Right cardiac atrium (tissue), 5 donors: ENCODE measurements around the gene IL17F. TPM values are rescaled to one million over a fixed set of nuclear protein-coding genes. Genes with fewer than 3 reads are reported as not detected.

Experiments
- ATAC-seq, 2 donors: fragments of 200-7000 bp; cut with Tn5 transposase; one replicate each; pipeline versions ENCODE4 v1.8.0 to v1.9.1; 2020; ENCODE audit warnings: moderate library complexity in 2 of 2, mild to moderate bottlenecking in 1 of 2
- DNase-seq, 3 donors: peaks; one replicate each; pipeline ENCODE4 v3.0.0-alpha.2; 2020
- H3K27ac ChIP-seq: one replicate; pipeline ENCODE4 v1.5.1; 2013; ENCODE audit warnings: mild to moderate bottlenecking, low read length, control low read depth, moderate library complexity
- H3K27me3 ChIP-seq: one replicate; pipeline ENCODE4 v1.6.1; 2013; ENCODE audit not compliant: control insufficient read depth, insufficient read depth
- H3K4me1 ChIP-seq: one replicate; pipeline ENCODE4 v1.6.1; 2013; ENCODE audit warnings: low read length; ENCODE audit not compliant: control insufficient read depth, insufficient read depth
- H3K4me3 ChIP-seq: one replicate; pipeline ENCODE4 v1.5.1; 2013; ENCODE audit warnings: low read length, control low read depth
- H3K9me3 ChIP-seq: one replicate; pipeline ENCODE4 v1.6.1; 2013; ENCODE audit warnings: low read length; ENCODE audit not compliant: control insufficient read depth
- WGBS: extraction: QIAGEN DNeasy Blood & Tissue Kit; methylation state at CpG from one replicate; pipeline ENCODE4 v1.1.7; 2013; 5-methylcytosine and 5-hydroxymethylcytosine counted together
- intact Hi-C, 4 donors: fragments of 100-400 bp; cut with DNase I; formaldehyde crosslinking; loops; one replicate each; pipeline versions ENCODE4 v1.11.0 to v1.14.0; 2022 to 2023
- polyA plus RNA-seq: library from polyadenylated mRNA; stranded (reverse); fragments of 200-250 nt; gene quantifications from one replicate; pipeline ENCODE4 v1.2.3, GENCODE V29; 2013
- total RNA-seq, 4 donors: library from RNA; stranded (reverse); fragmentation: NEBNext Ultra II Directional; extraction: Animal tissue kit (Norgen Biotek cat#: 25700); gene quantifications; one replicate each; pipeline ENCODE4 v1.2.1, GENCODE V29; 2021
- donor health status: healthy with polysubstance abuse.
- donor health status: DM: no; HTN: yes; CAD: no.
- donor health status: DM: no; HTN: no; CAD: no.
- donor health status: DM: no; HTN: yes; CAD: no; lungs with severe emphysema.
- donor health status: DM: yes; HTN: yes; CAD: no.

The IL17F gene
- total and polyA plus RNA-seq, 5 donors: not detected

DNA sequence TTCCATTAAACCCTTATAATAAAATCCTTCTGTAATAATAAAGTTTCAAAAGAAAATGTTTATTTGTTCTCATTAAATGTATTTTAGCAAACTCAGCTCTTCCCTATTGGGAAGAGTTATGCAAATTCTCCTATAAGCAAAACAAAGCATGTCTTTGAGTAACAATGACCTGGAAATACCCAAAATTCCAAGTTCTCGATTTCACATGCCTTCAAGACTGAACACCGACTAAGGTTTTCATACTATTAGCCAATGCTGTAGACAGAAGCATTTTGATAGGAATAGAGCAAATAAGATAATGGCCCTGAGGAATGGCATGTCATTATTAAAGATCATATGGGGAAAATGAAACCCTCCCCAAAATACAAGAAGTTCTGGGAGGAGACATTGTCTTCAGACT, 54.3 kb downstream of the IL17F start:
- ATAC-seq (no peak), DNase-seq (no peak)
- Histone ChIP-seq H3K9me3 (no peaks in the 10 kb centered on the region), H3K4me1 (no peaks in the 10 kb centered on the region), H3K27ac (no peak overlapping the region), H3K4me3 (no peak overlapping the region), H3K27me3 (no peaks in the 10 kb centered on the region)
- intact Hi-C loops: no loop called here
- 75% methylated on average over 2 of the region's 2 CpGs for WGBS

- ATAC-seq (no peak), DNase-seq (no peak)
- intact Hi-C loops: no loop called here
- Histone ChIP-seq H3K4me1 (no peaks in the 10 kb centered on the region), H3K27ac (no peak overlapping the region), H3K9me3 (no peaks in the 10 kb centered on the region), H3K4me3 (no peak overlapping the region), H3K27me3 (no peaks in the 10 kb centered on the region)
- 92% methylated on average over 1 of the region's 1 CpG for WGBS
Measured at GRCh38 chr6:52187098-52187497, 57.2 kb downstream of the IL17F start.

Other genes with a start within 250 kb of the IL17F start
- under 1 TPM in 1 of 4 donors, not detected in 3; 0.03 TPM for gene PKHD1, start 156.9 kb downstream of the IL17F start, total RNA-seq
- gene PKHD1, start 156.9 kb downstream of the IL17F start, polyA plus RNA-seq: under 0.01 TPM
- gene IL17A, start 58.1 kb downstream of the IL17F start, total RNA-seq: not detected
- gene IL17A, start 58.1 kb downstream of the IL17F start, polyA plus RNA-seq: not detected
- 10 to 100 TPM; 22.4 to 31.4 (median 25.6) TPM for gene MCM3, start 40.2 kb upstream of the IL17F start, total RNA-seq
- gene MCM3, start 40.2 kb upstream of the IL17F start, polyA plus RNA-seq: 17.7 TPM
- 1 to 10 TPM; 4.5 to 6.2 (median 5.4) TPM for gene PAQR8, start 117.7 kb upstream of the IL17F start, total RNA-seq
- gene PAQR8, start 117.7 kb upstream of the IL17F start, polyA plus RNA-seq: 3.0 TPM
- gene EFHC1, start 175.8 kb upstream of the IL17F start, total RNA-seq: 10 to 100 TPM in 3 of 4 donors, 1 to 10 TPM in 1; 9.0 to 10.5 (median 10.0) TPM
- gene EFHC1, start 175.8 kb upstream of the IL17F start, polyA plus RNA-seq: 4.9 TPM